HG02571 (cell line): Measurements from ENCODE around the gene BSPRY.
"Not testable (repeated sequence)": the region's sequence is repeated elsewhere in the genome, so short reads cannot be mapped to it uniquely, and the experiment has no call there.

ENCODE experiments used
- ATAC-seq: cut with Tn5 transposase; IDR thresholded peaks from one replicate; pipeline ENCODE4 v1.9.1; 2021; ENCODE audit warnings: mild to moderate bottlenecking, moderate library complexity; ENCODE audit not compliant: unreplicated experiment

The BSPRY gene

DNA sequence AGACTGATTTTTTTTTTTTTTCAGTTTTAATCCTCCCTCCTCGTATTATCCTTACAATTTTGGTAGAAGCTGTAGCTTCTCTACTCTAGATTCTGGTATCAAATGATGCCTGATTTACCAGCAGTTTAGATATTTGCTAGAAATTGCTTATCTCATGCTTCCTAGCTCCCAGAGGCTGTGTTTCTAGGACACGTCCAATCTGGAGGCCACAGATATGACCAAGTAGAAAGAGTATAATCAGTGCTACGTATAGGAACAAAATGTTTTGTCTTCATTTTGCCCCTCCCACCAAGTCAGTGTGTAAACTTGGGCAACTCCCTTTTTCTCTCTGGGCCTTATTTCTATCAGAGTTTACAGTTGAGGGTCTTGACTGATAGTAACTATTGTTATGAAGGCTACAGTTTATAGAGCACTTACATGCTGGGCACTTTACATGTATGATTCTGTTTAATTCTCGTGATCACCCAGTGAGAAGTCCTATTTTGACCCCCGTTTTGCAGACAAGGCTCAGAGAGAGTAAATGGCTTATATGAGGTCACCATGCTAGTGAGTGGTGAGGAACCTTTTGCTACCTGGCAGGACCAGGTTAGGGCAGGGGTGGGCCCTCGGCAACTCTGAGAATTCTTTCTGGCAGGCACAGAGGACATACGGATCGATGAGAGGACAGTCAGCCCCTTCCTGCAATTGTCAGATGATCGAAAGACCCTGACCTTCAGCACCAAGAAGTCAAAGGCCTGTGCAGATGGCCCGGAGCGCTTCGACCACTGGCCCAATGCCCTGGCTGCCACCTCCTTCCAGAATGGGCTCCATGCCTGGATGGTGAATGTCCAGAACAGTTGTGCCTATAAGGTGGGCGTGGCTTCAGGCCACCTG is 19.9 kb downstream of the BSPRY start:
- no peak for ATAC-seq

DNA sequence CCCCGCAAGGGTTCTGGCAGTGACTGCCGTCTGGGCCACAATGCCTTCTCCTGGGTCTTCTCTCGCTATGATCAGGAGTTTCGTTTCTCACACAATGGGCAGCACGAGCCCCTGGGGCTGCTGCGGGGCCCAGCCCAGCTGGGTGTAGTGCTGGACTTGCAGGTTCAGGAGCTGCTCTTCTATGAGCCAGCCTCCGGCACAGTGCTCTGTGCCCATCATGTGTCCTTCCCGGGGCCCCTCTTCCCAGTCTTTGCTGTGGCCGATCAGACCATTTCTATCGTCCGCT is 20.5 kb downstream of the BSPRY start:
- no peak for ATAC-seq

DNA sequence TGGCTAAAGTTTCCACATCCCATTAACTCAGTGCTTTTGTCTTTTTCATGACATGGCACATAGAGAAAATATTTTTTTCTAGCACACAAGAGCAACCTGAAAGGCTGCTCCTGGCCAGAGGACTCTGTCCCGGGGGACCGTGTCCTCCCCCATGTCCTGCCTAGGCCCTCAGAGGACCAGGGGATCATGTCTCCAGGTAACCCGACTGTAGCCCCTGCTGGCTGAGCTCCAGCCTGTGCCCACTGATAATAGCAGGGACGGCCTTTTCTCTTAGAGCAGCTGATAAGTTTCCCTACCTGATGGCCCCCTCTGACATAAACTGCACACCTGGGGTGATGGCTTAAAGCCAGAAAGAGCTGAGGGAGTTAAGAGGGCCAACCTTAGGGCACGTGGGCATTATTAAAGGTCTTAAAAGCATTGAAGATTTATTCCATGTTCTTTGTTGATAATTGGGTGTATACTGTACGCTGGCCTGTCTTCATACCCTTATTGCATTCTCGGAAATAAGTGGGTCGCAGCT is 21.5 kb downstream of the BSPRY start:
- ATAC-seq = no peak

DNA sequence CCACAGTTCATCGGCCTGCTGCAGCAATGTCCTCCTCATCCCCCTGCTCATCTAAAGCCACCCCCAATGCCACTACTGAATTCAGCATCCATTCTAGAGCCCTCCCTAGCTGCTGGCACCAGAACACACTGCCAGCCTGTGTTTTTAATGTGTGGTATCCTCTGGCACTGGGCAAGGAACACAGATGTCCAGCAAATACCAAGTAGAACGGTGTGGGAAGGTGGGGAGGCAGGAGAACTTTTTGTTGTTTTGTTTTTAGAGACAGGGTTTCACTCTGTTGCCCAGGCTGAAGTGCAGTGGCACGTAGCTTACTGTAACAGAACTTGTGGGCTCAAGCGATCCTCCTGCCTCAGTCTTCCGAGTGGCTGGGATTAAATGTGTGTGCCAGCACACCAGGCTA is 22.7 kb downstream of the BSPRY start:
- ATAC-seq = no peak

DNA sequence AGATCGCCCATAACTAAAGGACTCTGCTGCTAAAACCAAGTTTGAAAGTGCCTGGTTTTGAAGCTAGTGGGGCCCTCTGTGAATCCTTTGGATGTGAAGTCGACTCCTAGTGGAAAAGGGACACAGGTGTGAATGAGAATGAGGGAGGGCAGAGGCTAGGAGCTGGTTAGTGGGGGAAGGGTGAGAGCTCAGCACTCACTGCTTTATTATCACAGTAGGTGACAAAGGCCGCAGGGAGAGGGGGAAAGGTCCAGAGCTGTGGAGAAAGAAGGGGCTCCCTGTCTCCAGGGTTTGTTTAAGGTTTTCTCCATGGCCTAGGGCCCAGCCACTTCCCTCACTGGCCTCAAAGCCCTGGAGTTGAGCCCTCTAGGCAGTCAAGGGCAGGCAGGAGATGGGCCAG is 23.9 kb downstream of the BSPRY start:
- ATAC-seq = no peak

DNA sequence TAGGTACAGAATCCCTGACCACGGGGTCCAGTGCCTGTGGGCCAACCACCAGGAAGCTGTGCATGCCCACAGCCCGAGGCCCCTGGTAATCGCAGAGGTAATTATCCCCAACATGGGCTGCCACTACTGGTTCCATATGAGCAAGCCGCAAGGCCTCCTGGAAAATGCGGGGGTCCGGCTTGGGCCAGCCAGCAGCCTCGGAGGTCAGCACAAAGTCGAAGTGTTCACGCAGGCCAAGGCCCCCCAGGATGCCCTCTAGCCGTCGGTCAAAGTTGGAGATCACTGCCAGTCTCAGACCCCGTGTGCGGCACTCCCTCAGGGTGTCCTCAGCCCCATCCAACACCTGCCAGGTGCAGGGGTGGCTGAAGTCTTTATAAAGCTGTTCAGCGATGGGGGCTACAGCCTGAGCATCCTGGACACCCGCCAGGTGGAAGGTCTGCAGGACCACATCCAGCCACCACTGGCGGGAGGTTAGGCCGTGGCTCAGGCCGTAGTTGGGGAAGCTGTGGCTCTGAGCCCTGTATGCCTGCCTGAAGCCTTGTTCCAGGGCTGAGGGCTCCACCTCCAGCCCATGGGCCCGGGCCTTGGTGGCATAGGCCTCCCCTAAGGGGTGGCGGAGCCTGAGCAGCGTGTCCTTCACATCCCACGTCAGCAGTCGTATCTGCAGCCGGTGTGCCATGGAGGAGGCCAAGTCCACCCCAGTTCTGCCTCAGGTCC is 24.5 kb downstream of the BSPRY start:
- no peak for ATAC-seq

DNA sequence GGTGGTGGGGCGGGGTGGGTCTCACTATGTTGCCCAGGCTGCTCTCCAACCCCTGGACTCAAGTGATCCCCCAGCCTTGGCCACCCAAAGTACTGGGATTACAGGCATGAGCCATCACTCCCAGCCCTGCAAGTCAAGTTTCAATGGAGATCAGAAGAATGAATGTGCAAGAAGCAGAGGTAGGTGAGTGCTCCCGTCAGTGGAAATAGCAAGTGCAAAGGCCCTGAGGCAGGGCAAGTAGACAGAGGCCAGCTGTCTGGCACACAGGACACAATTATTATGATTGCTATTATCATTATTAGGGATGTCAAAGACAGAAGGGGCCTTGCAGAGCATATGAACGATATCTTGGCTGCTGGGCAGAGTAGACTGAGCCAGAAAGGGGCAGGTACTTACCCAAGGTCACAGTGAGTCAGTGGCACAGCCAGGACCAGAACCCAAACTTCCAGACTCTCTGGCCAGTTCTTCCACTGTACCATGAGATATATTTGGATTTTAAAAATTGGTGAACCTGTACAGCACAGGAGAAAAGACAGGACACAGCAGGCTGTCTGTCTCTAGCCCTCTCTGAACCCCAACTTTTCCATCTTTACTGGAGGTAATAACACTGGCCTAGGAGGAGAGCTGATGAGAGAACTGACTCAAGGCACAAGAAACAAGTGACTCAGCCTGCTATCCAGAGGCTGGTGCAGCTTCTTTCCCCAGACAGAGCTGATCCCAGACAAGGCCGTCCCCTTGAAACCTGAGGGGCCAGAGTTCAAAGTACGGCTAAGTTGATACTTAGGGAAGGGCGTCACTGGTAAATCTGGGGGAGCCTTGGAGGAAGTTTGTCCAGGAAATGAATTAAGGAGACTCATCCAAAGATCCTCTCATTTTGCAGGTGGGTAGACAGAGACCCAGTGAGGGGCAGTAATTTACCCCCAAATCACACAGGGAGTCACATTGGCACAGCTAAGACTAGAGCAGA is 26.0 kb downstream of the BSPRY start:
- ATAC-seq = no peak

DNA sequence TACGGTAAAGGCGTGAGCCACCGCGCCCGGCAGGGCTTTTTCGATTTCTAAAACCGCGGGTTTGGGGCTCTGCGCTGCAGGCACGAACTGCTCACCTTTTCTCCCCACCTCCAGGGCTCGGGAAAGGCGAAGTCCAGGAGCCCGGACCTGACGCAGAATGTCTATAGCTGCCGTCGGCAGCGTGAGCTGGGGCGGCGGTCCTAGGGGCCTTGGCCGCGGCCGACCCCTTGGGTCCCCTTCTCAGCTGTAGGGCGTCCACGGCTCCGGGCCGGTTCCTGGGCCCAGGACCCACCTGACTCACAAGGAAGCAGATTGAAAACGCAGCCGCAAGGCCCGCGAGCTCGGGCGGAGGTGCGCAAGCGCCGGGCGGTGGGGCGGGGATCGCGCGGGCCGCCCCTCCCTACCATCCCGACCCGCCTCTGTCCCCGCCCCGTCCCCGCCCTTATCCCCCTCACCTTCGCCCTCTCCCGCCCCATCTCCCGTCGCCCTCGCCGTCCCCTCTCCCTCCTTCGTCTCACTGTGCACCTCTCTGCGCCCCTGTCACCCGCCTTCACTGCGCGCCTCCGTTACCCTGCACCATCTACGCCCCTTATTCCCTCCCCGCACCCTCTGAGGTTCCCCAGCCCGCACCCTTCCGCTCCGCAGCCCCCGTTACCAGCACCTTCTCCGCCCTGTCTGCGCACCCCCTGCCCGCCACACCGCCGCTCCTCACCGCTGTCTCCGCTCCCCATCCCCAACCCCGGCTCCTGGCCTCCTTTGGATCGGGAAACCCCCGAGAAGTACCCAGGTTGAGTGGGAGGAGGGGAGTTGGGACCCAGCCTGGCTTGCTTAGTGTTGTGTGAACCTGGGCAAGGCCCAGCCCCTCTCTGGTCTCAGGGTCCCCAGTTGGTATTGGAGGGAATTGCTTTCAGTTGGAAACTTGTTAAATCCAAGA is 27.6 kb downstream of the BSPRY start, which contains the start of gene HDHD3:
TSS of gene HDHD3 (minus strand) at position 353 of the 934 bp plus-strand sequence. CDS start 2,632 bp downstream, outside the sequence.
- ATAC-seq = peak; percentile 66

DNA sequence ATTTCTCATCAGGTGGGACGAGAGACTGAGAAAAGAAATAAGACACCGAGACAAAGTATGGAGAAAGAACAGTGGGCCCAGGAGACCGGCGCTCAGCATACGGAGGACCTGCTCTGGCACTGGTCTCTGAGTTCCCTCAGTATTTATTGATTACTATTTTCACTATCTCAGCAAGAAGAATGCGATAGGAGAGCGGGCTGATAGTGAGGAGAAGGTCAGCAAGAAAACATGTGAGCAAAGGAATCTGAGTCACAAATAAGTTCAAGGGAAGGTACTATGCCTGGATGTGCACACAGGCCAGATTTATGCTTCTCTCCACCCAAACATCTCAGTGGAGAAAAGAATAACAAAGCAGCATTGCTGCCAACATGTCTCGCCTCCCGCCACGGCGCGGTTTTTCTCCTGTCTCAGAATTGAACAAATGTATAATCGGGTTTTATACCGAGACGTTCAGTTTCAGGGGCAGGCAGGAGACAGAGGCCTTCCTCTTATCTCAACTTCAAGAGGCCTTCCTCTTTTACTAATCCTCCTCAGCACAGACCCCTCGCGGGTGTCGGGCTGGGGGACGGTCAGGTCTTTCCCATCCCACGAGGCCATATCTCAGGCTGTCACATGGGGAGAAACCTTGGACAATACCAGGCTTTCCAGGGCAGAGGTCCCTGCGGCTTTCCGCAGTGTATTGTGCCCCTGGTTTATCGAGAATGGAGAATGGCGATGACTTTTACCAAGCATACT is 29.9 kb downstream of the BSPRY start:
- ATAC-seq = not testable (repeated sequence)

DNA sequence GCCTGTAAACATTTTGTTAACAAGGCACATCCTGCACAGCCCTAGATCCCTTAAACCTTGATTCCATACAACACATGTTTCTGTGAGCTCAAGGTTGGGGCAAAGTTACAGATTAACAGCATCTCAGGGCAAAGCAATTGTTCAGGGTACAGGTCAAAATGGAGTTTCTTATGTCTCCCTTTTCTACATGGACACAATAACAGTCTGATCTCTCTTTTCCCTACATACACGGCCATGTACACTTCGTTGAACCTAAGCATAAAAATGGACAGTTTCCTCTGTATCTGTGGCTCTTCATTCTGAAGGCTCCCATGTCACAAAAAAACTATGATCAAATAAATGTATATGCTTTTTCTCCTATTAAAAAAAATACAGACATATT is 30.5 kb downstream of the BSPRY start:
- not testable (repeated sequence) for ATAC-seq

DNA sequence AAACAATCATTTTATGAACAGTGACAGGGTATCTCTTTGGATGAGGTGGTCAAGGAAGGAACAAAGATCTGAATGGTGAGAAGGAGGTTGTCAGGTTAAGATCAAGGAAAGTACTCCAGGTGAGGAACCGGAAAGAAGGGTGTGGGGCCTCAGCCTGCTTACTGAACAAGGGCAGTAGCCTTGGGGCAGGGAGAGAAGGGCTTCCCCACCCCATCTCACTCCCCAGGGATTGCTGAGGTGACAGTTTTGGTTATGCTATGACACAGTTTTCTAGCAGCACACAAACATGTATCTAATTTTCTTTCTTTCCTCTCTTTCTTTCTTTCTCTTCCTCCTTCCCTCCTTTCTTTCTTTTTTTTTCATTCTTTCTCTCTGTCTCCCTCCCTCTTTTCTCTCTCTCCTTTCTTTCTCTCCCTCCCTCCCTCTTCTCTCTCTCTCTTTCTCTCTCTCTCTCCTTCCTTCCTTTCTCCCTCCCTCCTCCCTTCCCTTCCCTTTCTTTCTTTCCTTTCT is 31.6 kb downstream of the BSPRY start:
- ATAC-seq = peak; percentile 57

DNA sequence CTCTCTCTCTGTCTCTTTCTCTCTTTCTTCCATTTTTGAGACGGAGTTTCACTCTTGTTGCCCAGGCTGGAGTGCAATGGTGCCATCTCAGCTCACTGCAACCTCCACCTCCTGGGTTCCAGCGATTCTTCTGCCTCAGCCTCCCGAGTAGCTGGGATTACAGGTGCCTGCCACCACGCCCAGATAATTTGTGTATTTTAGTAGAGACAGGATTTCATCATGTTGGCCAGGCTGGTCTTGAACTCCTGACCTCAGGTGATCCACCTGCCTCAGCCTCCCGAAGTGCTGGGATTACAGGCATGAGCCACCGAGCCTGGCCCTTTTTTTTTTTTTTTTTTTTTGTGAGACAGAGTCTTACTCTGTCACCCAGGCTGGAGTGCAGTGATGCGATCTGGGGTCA is 32.1 kb downstream of the BSPRY start:
- not testable (repeated sequence) for ATAC-seq

DNA sequence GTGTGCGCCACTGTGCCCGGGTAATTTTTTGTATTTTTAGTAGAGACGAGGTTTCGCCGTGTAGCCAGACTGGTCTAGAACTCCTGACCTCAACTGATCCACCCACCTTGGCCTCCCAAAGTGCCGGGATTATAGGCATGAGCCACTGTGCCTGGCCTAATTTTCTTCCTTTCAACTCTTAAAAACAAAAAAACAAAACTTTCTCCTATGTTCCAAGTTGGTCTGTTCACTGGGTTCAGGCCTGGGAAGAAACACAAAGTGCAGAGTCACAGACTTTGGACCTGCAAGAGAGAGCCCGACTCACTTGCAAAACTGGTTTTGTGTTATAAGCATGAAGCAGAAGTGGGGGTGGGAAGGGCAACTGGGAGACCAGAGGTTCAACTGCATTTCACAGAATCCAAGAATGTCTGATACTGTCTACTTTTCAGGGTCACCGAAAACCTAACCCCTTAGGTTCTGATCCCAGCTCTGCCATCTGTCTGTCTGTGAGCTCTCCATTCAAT is 32.6 kb downstream of the BSPRY start:
- no peak for ATAC-seq

DNA sequence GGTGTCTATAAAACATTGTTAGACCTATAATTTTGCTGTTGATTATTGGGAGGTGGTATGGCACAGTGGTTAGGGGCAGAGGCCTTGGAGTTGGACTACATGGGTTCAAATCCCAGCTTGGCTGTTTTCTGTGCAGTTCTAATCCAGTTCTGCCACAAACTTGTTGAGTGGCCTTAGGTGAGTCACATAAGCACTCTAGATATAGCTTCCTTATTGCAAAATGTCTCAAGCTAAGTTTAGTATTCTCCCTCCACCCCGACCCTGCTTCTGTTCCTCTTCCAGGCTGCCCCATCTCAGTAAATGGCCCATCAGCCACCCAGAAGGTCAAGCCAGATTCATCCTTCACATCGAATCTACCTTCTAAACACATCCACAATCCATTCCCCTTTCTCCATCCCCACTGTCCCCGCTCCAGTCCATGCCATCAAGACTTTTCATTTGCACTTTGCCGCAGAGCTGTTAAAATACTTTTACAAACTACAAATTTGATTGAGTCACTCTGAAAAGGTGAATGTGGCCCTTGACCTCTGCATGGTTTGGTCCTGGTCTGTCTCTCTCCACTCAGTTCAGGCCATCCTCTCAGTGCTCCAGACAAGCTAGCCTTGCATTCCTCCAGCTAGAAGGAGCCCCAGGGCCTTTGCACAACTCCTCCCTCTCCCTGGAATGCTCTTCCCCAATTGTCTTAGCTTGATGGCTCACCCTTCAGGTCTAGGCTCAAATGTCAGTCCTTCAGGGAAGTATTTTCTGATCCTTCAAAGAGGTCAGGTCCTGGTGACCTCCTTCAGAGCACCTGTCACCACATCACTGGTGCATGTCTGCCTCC is 37.4 kb downstream of the BSPRY start:
- no peak for ATAC-seq

DNA sequence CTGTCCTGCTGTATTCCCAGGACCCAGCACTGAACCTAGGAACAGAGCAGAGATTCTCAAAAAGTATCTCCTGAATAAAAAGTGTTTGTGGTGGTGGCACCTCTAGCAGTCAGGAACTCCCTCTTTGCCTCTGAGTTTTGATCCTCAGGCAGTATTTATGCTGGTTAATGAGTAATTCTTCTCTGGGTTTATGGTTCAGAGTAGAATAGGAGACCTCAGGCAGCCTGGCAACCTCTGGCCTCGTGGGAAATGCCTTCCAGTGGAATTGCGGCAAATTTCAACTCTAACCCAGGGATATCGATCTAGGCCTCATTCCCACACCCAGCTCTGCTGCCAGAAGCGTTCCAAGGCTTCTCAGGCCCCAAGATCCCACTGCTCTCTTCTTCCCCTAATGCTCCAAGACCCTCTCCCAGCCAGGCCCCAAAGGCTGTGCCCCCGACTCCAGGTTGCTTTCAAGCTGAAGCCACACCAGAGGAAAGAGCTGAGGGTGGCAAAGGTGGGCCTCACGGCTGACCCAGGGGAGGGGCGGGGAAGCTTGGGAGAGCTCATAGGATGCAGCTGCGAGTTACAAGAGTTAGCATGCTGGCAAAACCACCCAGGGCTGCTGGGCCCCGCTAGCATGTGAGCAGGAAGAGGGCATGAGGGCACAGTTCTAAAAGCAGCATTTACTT is 38.4 kb downstream of the BSPRY start:
- ATAC-seq = no peak

DNA sequence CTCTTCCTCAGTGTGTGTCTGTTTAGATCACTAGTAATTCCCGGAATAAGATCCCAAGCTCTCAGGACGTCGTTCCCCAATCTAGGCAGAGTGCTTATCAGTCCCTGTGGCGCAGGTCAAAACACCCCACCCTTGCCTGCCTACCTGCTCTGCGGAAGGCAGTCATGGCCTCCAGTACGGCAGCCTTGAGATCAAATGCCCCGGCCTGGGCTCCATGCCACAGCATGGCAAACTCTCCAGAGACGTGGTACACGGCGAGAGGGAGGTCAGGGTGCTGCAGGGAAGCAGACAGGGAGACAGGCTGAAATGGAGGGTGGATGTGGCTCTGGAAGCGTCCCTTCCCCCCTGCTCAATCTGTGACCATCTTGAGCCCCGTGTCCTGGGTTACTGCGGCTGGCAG is 39.5 kb downstream of the BSPRY start:
- ATAC-seq = no peak

DNA sequence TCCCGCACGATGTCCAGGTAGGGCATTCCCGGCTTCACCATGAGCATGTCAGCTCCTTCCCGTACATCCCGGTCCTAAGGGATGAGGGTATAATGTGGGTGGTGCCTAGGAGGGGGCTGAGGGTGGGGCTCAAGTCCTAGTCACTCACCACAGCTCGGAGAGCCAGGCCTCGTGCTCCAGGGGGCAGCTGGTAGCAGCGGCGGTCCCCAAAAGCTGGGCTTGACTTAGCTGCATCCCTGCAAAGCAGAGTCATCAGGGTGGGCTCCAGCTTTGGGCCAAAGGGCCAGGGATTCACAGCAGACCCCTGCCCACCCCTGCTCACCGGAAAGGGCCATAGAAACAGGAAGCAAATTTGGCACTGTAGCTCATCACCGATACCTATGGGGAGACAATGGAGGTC is 40.1 kb downstream of the BSPRY start:
- ATAC-seq = no peak
